Type B pancreatic cell (in vitro differentiated cells): ENCODE data around the gene TMEM244. TPM values are rescaled to one million over a fixed set of nuclear protein-coding genes. Genes with fewer than 3 reads are reported as not detected.

Source experiments
- DNase-seq: peaks from one replicate; pipeline ENCODE4 v3.0.0; 2021; ENCODE audit warnings: mixed read lengths; ENCODE audit not compliant: unreplicated experiment; ENCODE audit errors: extremely low spot score
- H3K27ac Mint-ChIP-seq: 2 replicates; pipeline ENCODE4 v1.8.0; 2021; ENCODE audit warnings: mild to moderate bottlenecking, mixed read lengths
- H3K27me3 Mint-ChIP-seq: 2 replicates; pipeline ENCODE4 v1.8.0; 2021; ENCODE audit warnings: mixed read lengths
- H3K36me3 Mint-ChIP-seq: 2 replicates; pipeline ENCODE4 v1.8.0; 2021; ENCODE audit warnings: mixed read lengths
- H3K4me1 Mint-ChIP-seq: one replicate; pipeline ENCODE4 v1.8.0; 2021; ENCODE audit warnings: mixed read lengths; ENCODE audit not compliant: unreplicated experiment
- H3K4me3 Mint-ChIP-seq: 2 replicates; pipeline ENCODE4 v1.8.0; 2021; ENCODE audit warnings: mild to moderate bottlenecking, mixed read lengths
- H3K9me3 Mint-ChIP-seq: 2 replicates; pipeline ENCODE4 v1.8.0; 2021; ENCODE audit warnings: mixed read lengths
- long read RNA-seq: library from polyadenylated mRNA; unstranded; transcript quantifications from one replicate; pipeline ENCODE4 v2.0.0, GENCODE V29; 2020
- total RNA-seq: library from RNA; stranded (reverse); gene quantifications from 2 replicates; pipeline ENCODE4 v1.2.1, GENCODE V29; 2021; ENCODE audit warnings: low replicate concordance
- TF ChIP-seq, protein P1 (sequence below): fragments of 200-600 bp; sonication (generic); conservative IDR thresholded peaks from 2 replicates; pipeline ENCODE4 v1.5.0; 2021; ENCODE audit warnings: antibody characterized with exemption, mild to moderate bottlenecking

TMEM244 gene, protein sequence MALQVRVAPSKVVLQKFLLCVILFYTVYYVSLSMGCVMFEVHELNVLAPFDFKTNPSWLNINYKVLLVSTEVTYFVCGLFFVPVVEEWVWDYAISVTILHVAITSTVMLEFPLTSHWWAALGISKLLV
- total RNA-seq = not detected in 2 replicates
- long read RNA-seq = 0 reads

DNA sequence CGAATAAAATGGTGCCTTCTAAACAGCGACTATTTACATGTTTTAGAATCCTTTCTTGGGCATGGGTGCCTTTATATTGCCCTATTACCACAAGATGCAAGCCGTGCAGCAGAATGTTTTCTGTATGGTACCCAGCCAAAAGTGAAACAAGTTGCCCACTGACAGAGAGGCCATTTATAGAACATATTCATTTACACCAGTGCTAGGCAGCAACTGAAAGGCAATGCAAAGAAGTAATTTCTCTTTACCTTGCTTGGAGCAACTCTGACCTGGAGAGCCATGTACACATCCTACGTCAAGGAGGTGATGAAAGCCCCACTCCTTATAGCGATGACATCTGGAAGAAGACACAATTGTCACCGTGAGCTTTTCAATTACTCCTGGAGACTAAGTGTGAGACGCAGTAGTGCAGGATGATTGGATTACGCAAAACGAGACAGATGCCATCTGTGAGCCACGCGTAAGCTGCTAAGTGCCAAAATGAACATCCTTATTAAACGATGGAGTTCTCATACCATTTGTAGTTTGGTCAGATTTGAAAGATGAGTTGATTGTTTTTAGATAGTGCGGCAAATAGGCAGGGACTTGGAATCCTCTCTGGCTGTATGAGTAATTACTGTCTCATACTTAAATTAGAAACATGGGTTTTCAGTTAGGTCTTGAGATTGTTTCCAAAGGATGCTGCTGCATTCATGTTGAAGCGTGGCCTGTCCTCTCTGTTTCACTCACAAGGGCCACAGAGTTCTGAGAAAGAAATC, at the start of gene TMEM244:
Gene TMEM244 (minus strand): TSS at position 408 of the 758 bp plus-strand sequence. CDS start 127 bp downstream, at position 281.
- TF ChIP-seq, protein P1, sequence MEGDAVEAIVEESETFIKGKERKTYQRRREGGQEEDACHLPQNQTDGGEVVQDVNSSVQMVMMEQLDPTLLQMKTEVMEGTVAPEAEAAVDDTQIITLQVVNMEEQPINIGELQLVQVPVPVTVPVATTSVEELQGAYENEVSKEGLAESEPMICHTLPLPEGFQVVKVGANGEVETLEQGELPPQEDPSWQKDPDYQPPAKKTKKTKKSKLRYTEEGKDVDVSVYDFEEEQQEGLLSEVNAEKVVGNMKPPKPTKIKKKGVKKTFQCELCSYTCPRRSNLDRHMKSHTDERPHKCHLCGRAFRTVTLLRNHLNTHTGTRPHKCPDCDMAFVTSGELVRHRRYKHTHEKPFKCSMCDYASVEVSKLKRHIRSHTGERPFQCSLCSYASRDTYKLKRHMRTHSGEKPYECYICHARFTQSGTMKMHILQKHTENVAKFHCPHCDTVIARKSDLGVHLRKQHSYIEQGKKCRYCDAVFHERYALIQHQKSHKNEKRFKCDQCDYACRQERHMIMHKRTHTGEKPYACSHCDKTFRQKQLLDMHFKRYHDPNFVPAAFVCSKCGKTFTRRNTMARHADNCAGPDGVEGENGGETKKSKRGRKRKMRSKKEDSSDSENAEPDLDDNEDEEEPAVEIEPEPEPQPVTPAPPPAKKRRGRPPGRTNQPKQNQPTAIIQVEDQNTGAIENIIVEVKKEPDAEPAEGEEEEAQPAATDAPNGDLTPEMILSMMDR = no peak
- H3K27ac Mint-ChIP-seq = no peak within 1 kb of the TSS
- no peaks in the 10 kb centered on the region for H3K36me3 Mint-ChIP-seq
- peaks cover 3% of the 10 kb centered on the region for H3K9me3 Mint-ChIP-seq
- DNase-seq = no peak
- H3K4me3 Mint-ChIP-seq = no peak within 1 kb of the TSS
- H3K4me1 Mint-ChIP-seq = peaks cover 2% of the 10 kb centered on the region
- H3K27me3 Mint-ChIP-seq = no peaks in the 10 kb centered on the region

DNA sequence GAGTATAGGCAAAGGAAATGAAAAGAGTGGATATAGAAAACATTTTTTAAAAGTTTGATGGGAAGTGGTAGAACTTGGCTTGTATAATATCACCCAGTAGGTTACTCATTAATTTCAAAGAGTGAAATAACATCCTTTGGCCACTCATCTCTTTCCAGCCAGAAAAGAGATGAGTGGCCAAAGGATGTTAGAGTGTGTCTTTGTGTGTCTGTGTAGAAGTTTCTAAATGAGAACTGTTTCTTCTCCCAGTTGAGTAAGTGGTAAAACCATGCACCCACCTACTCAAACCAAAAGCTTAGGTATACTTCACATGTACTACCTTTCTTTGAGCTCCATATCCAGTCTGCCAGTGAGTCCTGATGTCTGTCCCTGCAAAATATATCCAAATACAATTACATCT, 47.7 kb upstream of the TMEM244 start:
- Mint-ChIP-seq H3K9me3 (no peaks in the 10 kb centered on the region), H3K27me3 (peaks cover 3% of the 10 kb centered on the region), H3K36me3 (no peaks in the 10 kb centered on the region), H3K27ac (no peak overlapping the region), H3K4me3 (no peak overlapping the region), H3K4me1 (no peaks in the 10 kb centered on the region)
- TF ChIP-seq, protein P1 = no peak
- no peak for DNase-seq

DNA sequence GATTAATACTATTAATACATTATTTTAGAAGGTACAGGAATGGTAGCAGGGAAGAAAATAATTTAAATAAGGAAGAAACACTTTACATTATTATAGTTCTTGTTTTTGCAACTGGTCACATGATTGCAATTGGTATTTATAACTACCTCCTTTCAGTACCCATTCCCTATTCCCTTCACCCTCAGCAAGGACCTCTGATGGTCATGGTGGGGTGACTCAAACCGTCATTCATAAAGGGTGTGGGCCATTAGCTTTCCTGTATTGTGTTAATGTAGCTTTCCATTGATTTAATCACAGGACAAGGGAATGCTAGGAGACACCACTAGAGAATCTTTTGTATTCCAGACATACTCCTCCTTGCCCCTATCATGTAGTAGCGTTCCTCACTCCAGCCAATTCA, 47.2 kb upstream of the TMEM244 start:
- Mint-ChIP-seq H3K27ac (no peak overlapping the region), H3K9me3 (no peaks in the 10 kb centered on the region), H3K4me3 (no peak overlapping the region), H3K4me1 (no peaks in the 10 kb centered on the region), H3K36me3 (no peaks in the 10 kb centered on the region), H3K27me3 (peaks cover 3% of the 10 kb centered on the region)
- no peak for DNase-seq
- TF ChIP-seq, protein P1 = no peak

DNA sequence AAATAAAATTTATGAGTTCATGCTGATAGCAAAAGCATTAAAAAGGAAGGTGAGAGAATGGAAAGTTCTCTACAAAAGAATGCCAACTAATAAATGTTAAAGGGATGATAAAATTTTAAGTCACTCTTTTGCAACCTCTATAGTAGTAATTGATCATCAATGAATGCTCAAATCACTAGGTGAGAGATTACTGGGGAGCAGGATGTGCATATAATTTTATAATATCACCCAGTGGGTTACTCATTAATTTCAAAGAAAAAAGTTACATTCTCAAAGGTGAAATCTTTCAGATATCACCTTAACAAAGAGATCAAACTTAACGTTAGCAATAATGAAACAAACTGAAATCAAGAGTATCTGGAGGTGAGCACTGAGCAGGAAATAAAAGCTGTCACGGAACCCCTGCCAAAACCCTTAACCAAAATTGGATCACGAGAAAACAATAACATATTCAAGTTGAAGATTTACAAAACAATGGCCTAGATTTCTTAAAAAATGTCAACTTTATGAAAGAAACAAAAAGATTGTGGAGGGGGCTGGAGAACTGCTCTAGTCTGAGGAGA, 45.5 kb upstream of the TMEM244 start:
- no peaks in the 10 kb centered on the region for H3K4me1 Mint-ChIP-seq
- TF ChIP-seq, protein P1 = no peak
- peaks cover 3% of the 10 kb centered on the region for H3K27me3 Mint-ChIP-seq
- H3K4me3 Mint-ChIP-seq = no peak overlapping the region
- H3K27ac Mint-ChIP-seq = no peak overlapping the region
- DNase-seq = no peak
- H3K36me3 Mint-ChIP-seq = no peaks in the 10 kb centered on the region
- H3K9me3 Mint-ChIP-seq = no peaks in the 10 kb centered on the region

DNA sequence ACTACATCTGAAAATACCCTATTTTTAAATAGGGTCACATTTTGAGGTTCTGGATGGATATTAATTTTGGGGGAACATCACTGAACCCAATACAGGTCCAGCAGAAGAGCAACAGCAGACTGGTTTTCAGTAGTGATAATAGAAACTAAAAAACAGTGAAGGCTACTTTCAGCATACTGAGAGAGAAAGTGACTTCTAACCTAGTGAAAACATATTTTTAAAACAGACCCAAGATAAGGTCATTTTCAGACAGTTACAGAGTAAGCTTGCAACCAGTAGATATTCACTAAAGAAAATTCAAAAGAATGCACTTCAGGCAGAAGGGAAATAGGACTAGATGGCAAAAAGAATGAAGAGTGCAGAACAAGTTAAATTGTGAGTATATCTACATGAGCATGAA, 42.0 kb upstream of the TMEM244 start:
- Mint-ChIP-seq H3K36me3 (no peaks in the 10 kb centered on the region), H3K27ac (no peak overlapping the region), H3K4me1 (no peaks in the 10 kb centered on the region), H3K27me3 (no peaks in the 10 kb centered on the region), H3K9me3 (no peaks in the 10 kb centered on the region), H3K4me3 (no peak overlapping the region)
- TF ChIP-seq, protein P1 = no peak
- no peak for DNase-seq
